Measurements from ENCODE around the gene NFE2.
A peak's percentile ranks its signal among the peaks of the same experiment; 100 is the strongest.

The NFE2 gene

GRCh38 chr12:54253240-54253639 is 47.6 kb downstream of the NFE2 start:
- no peak for TF ChIP-seq CTCF (IDR thresholded peaks at IDR 0.05; ENCODE audit: low read depth, low read length)

GRCh38 chr12:54251667-54252284 is 49.0 kb downstream of the NFE2 start:
- no peak overlapping the region for H3K4me3 ChIP-seq (ENCODE audit: low read depth, low read length)
- TF ChIP-seq CTCF (IDR thresholded peaks at IDR 0.05; ENCODE audit: low read depth, low read length) = peak; percentile 53; the same call in 1 of the 2 replicates

More at GRCh38 chr12:54253240-54253639, 47.6 kb downstream of the NFE2 start:
- H3K4me3 ChIP-seq (ENCODE audit: low read depth, low read length) = no peak overlapping the region

- no peak overlapping the region for H3K4me3 ChIP-seq (ENCODE audit: low read depth, low read length)
- TF ChIP-seq CTCF (IDR thresholded peaks at IDR 0.05; ENCODE audit: low read depth, low read length) = no peak
These were observed 51.3 kb downstream of the NFE2 start for GRCh38 chr12:54249489-54249888.

- no peak for TF ChIP-seq CTCF (IDR thresholded peaks at IDR 0.05; ENCODE audit: low read depth, low read length)
- no peak overlapping the region for H3K4me3 ChIP-seq (ENCODE audit: low read depth, low read length)
These were observed 54.7 kb downstream of the NFE2 start for GRCh38 chr12:54246011-54246641.
